ENCODE data around the gene TMEM89.

TMEM89 gene

GRCh38 chr3:48628277-48629017 is 6.9 kb upstream of the TMEM89 start:
- POLR2A ChIA-PET = interaction anchor here (1.7 kb wide), 1 partner anchor 18 kb away, joined by 4 read pairs; the partner anchor contains the start of gene UQCRC1
- DNase-seq (ENCODE audit: extremely low spot score) = no peak
- CTCF ChIA-PET = no interaction called here
- TF ChIP-seq FOXM1 (IDR thresholded peaks at IDR 0.05; ENCODE audit: borderline replicate concordance) (no peak), ARNT (IDR thresholded peaks at IDR 0.05) (no peak), NFRKB (IDR thresholded peaks at IDR 0.05) (no peak), LEF1 (IDR thresholded peaks at IDR 0.05; ENCODE audit: borderline replicate concordance) (no peak), SUZ12 (IDR thresholded peaks at IDR 0.05) (no peak), PKNOX1 (IDR thresholded peaks at IDR 0.05) (no peak), BHLHE40 (IDR thresholded peaks at IDR 0.05; ENCODE audit: borderline replicate concordance) (no peak), TARDBP (IDR thresholded peaks at IDR 0.05) (no peak), CTBP1 (IDR thresholded peaks at IDR 0.05; ENCODE audit: borderline replicate concordance) (no peak)

- no peak for TF ChIP-seq FOXA1 (IDR thresholded peaks at IDR 0.05)
- no peak for TF ChIP-seq SUZ12 (IDR thresholded peaks at IDR 0.05)
- TF ChIP-seq BHLHE40 (IDR thresholded peaks at IDR 0.05; ENCODE audit: borderline replicate concordance) = no peak
- no peak for TF ChIP-seq HDGF (IDR thresholded peaks at IDR 0.05; ENCODE audit: borderline replicate concordance)
- TF ChIP-seq PKNOX1 (IDR thresholded peaks at IDR 0.05) = no peak
- no peak for TF ChIP-seq CTBP1 (IDR thresholded peaks at IDR 0.05; ENCODE audit: borderline replicate concordance)
- no peak for TF ChIP-seq FOXM1 (IDR thresholded peaks at IDR 0.05; ENCODE audit: borderline replicate concordance)
- TF ChIP-seq SP1 (IDR thresholded peaks at IDR 0.05) = no peak
- no peak for TF ChIP-seq ELF4 (IDR thresholded peaks at IDR 0.05)
- TF ChIP-seq NFRKB (IDR thresholded peaks at IDR 0.05) = no peak
- TF ChIP-seq FOXK2 (IDR thresholded peaks at IDR 0.05) = no peak
- no peak for TF ChIP-seq ZNF384 (IDR thresholded peaks at IDR 0.05)
- no peak for TF ChIP-seq LEF1 (IDR thresholded peaks at IDR 0.05; ENCODE audit: borderline replicate concordance)
- no peak for TF ChIP-seq TARDBP (IDR thresholded peaks at IDR 0.05)
- no peak for TF ChIP-seq L3MBTL2 (conservative IDR thresholded peaks at IDR 0.05)
- no peak for TF ChIP-seq ARNT (IDR thresholded peaks at IDR 0.05)
- no peak for DNase-seq (ENCODE audit: extremely low spot score)
- CTCF ChIA-PET = no interaction called here
- POLR2A ChIA-PET = interaction anchor here (1.0 to 1.8 kb wide), 3 partner anchors 10 to 179 kb away, joined by 3 to 10 read pairs (median 4); partner anchors contain the start of genes ATRIP, SLC26A6 and UQCRC1
Measured at GRCh38 chr3:48625600-48625999, 4.0 kb upstream of the TMEM89 start.

- CTCF ChIA-PET = interaction anchor here (1.4 kb wide), 1 partner anchor 12 kb away, joined by 3 read pairs; no protein-coding TSS in a partner anchor
- DNase-seq (ENCODE audit: extremely low spot score) = no peak
- POLR2A ChIA-PET = interaction anchor here (1.0 to 1.8 kb wide), 4 partner anchors 10 to 178 kb away, joined by 3 to 10 read pairs (median 4); partner anchors contain the start of genes ATRIP, SLC26A6 and UQCRC1
- TF ChIP-seq BHLHE40 (IDR thresholded peaks at IDR 0.05; ENCODE audit: borderline replicate concordance) = no peak
- TF ChIP-seq TARDBP (IDR thresholded peaks at IDR 0.05) = no peak
- no peak for TF ChIP-seq SP1 (IDR thresholded peaks at IDR 0.05)
- no peak for TF ChIP-seq FOXM1 (IDR thresholded peaks at IDR 0.05; ENCODE audit: borderline replicate concordance)
- no peak for TF ChIP-seq LEF1 (IDR thresholded peaks at IDR 0.05; ENCODE audit: borderline replicate concordance)
- TF ChIP-seq SUZ12 (IDR thresholded peaks at IDR 0.05) = no peak
- TF ChIP-seq FOXK2 (IDR thresholded peaks at IDR 0.05) = no peak
- TF ChIP-seq HDGF (IDR thresholded peaks at IDR 0.05; ENCODE audit: borderline replicate concordance) = no peak
- no peak for TF ChIP-seq ZNF384 (IDR thresholded peaks at IDR 0.05)
- TF ChIP-seq NFRKB (IDR thresholded peaks at IDR 0.05) = no peak
- no peak for TF ChIP-seq ARNT (IDR thresholded peaks at IDR 0.05)
- TF ChIP-seq L3MBTL2 (conservative IDR thresholded peaks at IDR 0.05) = no peak
- TF ChIP-seq FOXA1 (IDR thresholded peaks at IDR 0.05) = no peak
- TF ChIP-seq PKNOX1 (IDR thresholded peaks at IDR 0.05) = no peak
Measured at GRCh38 chr3:48624767-48625166, 3.2 kb upstream of the TMEM89 start.

- no peak for TF ChIP-seq TARDBP (IDR thresholded peaks at IDR 0.05)
- no peak for TF ChIP-seq SUZ12 (IDR thresholded peaks at IDR 0.05)
- no peak for TF ChIP-seq FOXM1 (IDR thresholded peaks at IDR 0.05; ENCODE audit: borderline replicate concordance)
- no peak for TF ChIP-seq LEF1 (IDR thresholded peaks at IDR 0.05; ENCODE audit: borderline replicate concordance)
- no peak for TF ChIP-seq L3MBTL2 (conservative IDR thresholded peaks at IDR 0.05)
- TF ChIP-seq CTBP1 (IDR thresholded peaks at IDR 0.05; ENCODE audit: borderline replicate concordance) = no peak
- TF ChIP-seq ELF4 (IDR thresholded peaks at IDR 0.05) = no peak
- no peak for TF ChIP-seq SP1 (IDR thresholded peaks at IDR 0.05)
- TF ChIP-seq FOXA1 (IDR thresholded peaks at IDR 0.05) = no peak
- TF ChIP-seq PKNOX1 (IDR thresholded peaks at IDR 0.05) = no peak
- no peak for TF ChIP-seq HDGF (IDR thresholded peaks at IDR 0.05; ENCODE audit: borderline replicate concordance)
- TF ChIP-seq FOXK2 (IDR thresholded peaks at IDR 0.05) = no peak
- no peak for TF ChIP-seq NFRKB (IDR thresholded peaks at IDR 0.05)
- TF ChIP-seq ZNF384 (IDR thresholded peaks at IDR 0.05) = no peak
- no peak for TF ChIP-seq ARNT (IDR thresholded peaks at IDR 0.05)
- TF ChIP-seq BHLHE40 (IDR thresholded peaks at IDR 0.05; ENCODE audit: borderline replicate concordance) = no peak
- POLR2A ChIA-PET = interaction anchor here (0.7 to 1.6 kb wide), 4 partner anchors 9 to 818 kb away, joined by 3 read pairs; partner anchors contain the start of gene SLC26A6
- CTCF ChIA-PET = interaction anchor here (0.9 to 1.4 kb wide), 2 partner anchors 13 to 14 kb away, joined by 3 to 4 read pairs; partner anchors contain the start of gene UQCRC1
- no peak for DNase-seq (ENCODE audit: extremely low spot score)
Measured at GRCh38 chr3:48623851-48624547, 2.4 kb upstream of the TMEM89 start.

All from HEK293T (cell line).